Stimulated activated CD8-positive, alpha-beta memory T cell treated with anti-CD3 and anti-CD28 coated beads, Interleukin-7, amount 100 ng/mL, for 48 hours (primary cell): ENCODE measurements around the gene PODXL.

Source experiments
- DNase-seq, 2 donors: peaks; one replicate each; pipeline ENCODE4 v3.0.0-alpha.2; 2020; ENCODE audit warnings: low read depth in 1 of 2; ENCODE audit errors: extremely low read depth in 1 of 2

The PODXL gene

GRCh38 chr7:131455001-131455400 lies 101.4 kb downstream of the PODXL start:
- no peak for DNase-seq

DNA sequence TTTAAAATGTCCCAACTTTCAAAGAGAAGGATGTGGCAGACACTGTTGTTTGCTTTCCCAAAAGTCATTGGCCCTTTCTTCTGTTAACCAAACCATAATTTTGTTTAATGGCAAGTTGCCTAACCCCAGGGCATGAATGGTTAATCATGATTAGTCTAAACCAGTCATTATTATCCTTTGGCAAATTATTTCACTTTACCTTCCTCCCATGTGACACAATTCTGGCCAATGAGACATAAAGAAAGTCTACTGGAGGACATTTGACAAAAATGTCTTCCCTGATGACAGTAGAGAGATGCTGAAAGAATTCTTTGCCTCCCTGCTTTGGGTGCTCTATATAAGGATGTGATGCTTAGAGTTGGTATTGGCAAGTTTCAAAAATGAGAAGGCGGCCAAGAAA lies 101.9 kb downstream of the PODXL start:
- no peak for DNase-seq
